Osteocyte (in vitro differentiated cells): Measurements from ENCODE around the gene GNRH2. TPM values are rescaled to one million over a fixed set of nuclear protein-coding genes. Genes with fewer than 3 reads are reported as not detected.

Experiments used
- DNase-seq: peaks from one replicate; pipeline ENCODE4 v3.0.0; 2021; ENCODE audit warnings: mixed read lengths; ENCODE audit not compliant: unreplicated experiment; ENCODE audit errors: extremely low spot score
- H3K27ac Mint-ChIP-seq: one replicate; pipeline ENCODE4 v1.8.0; 2021; ENCODE audit warnings: mild to moderate bottlenecking, mixed read lengths; ENCODE audit not compliant: unreplicated experiment
- H3K27me3 Mint-ChIP-seq: one replicate; pipeline ENCODE4 v1.8.0; 2021; ENCODE audit warnings: mixed read lengths; ENCODE audit not compliant: unreplicated experiment
- H3K36me3 Mint-ChIP-seq: one replicate; pipeline ENCODE4 v1.8.0; 2021; ENCODE audit warnings: mixed read lengths; ENCODE audit not compliant: unreplicated experiment
- H3K4me1 Mint-ChIP-seq: one replicate; pipeline ENCODE4 v1.8.0; 2021; ENCODE audit warnings: mixed read lengths; ENCODE audit not compliant: unreplicated experiment
- H3K4me3 Mint-ChIP-seq: one replicate; pipeline ENCODE4 v1.8.0; 2021; ENCODE audit warnings: mild to moderate bottlenecking, moderate library complexity, mixed read lengths; ENCODE audit not compliant: unreplicated experiment
- H3K9me3 Mint-ChIP-seq: one replicate; pipeline ENCODE4 v1.8.0; 2021; ENCODE audit warnings: mixed read lengths; ENCODE audit not compliant: unreplicated experiment
- CTCF ChIP-seq: fragments of 200-600 bp; sonication (generic); IDR thresholded peaks from 2 replicates; pipeline ENCODE4 v1.5.0; 2021; ENCODE audit warnings: antibody characterized with exemption, mild to moderate bottlenecking, moderate library complexity
- long read RNA-seq: library from polyadenylated mRNA; unstranded; transcript quantifications from one replicate; pipeline ENCODE4 v2.0.0, GENCODE V29; 2021
- total RNA-seq: library from RNA; stranded (reverse); gene quantifications from 2 replicates; pipeline ENCODE4 v1.2.1, GENCODE V29; 2021

Gene GNRH2
- total RNA-seq: not detected in 2 replicates
- long read RNA-seq: 0 reads

GRCh38 chr20:3043322-3043721, at the start of gene GNRH2:
GNRH2 (plus strand) TSS chr20:3043622; CDS start chr20:3044415, 793 bp downstream.
- Mint-ChIP-seq H3K4me1 (peaks cover 23% of the 10 kb centered on the region), H3K9me3 (no peaks in the 10 kb centered on the region), H3K27me3 (no peaks in the 10 kb centered on the region), H3K27ac (no peak within 1 kb of the TSS), H3K36me3 (peaks cover 23% of the 10 kb centered on the region), H3K4me3 (no peak within 1 kb of the TSS)
- DNase-seq: no peak
- TF ChIP-seq CTCF: no peak

GRCh38 chr20:2995796-2996195, 47.6 kb upstream of the GNRH2 start:
- Mint-ChIP-seq H3K27ac (no peak overlapping the region), H3K4me1 (no peaks in the 10 kb centered on the region), H3K4me3 (no peak overlapping the region), H3K9me3 (no peaks in the 10 kb centered on the region), H3K27me3 (no peaks in the 10 kb centered on the region), H3K36me3 (peaks cover 34% of the 10 kb centered on the region)
- no peak for TF ChIP-seq CTCF
- DNase-seq: no peak

GRCh38 chr20:2998728-2999127, 44.7 kb upstream of the GNRH2 start:
- H3K4me3 Mint-ChIP-seq: no peak overlapping the region
- peaks cover 26% of the 10 kb centered on the region for H3K36me3 Mint-ChIP-seq

GRCh38 chr20:3000852-3001523, 42.4 kb upstream of the GNRH2 start:
- Mint-ChIP-seq H3K4me1 (no peaks in the 10 kb centered on the region), H3K36me3 (peaks cover 23% of the 10 kb centered on the region), H3K27ac (no peak overlapping the region), H3K9me3 (no peaks in the 10 kb centered on the region), H3K4me3 (no peak overlapping the region), H3K27me3 (no peaks in the 10 kb centered on the region)
- TF ChIP-seq CTCF: peak; percentile 70
- DNase-seq: no peak

More at GRCh38 chr20:2998728-2999127, 44.7 kb upstream of the GNRH2 start:
- no peaks in the 10 kb centered on the region for H3K27me3 Mint-ChIP-seq
- no peaks in the 10 kb centered on the region for H3K9me3 Mint-ChIP-seq
- no peak for DNase-seq
- H3K4me1 Mint-ChIP-seq: no peaks in the 10 kb centered on the region
- H3K27ac Mint-ChIP-seq: no peak overlapping the region
- no peak for TF ChIP-seq CTCF

GRCh38 chr20:3003416-3003815, 40.0 kb upstream of the GNRH2 start:
- Mint-ChIP-seq H3K4me1 (no peaks in the 10 kb centered on the region), H3K27me3 (no peaks in the 10 kb centered on the region), H3K4me3 (no peak overlapping the region), H3K36me3 (peaks cover 24% of the 10 kb centered on the region), H3K9me3 (no peaks in the 10 kb centered on the region), H3K27ac (no peak overlapping the region)
- TF ChIP-seq CTCF: no peak
- DNase-seq: no peak
